MM.1S (cell line): ENCODE measurements around the gene LDLRAD4.

Experiments
- DNase-seq: peaks from one replicate; pipeline ENCODE4 v3.0.0-alpha.2; 2015
- H2AFZ ChIP-seq: fragments of 300-600 bp; sonication (generic); 2 replicates; pipeline ENCODE4 v1.6.0; 2016; ENCODE audit warnings: antibody characterized with exemption, low read length
- H3F3A ChIP-seq: fragments of 300-600 bp; sonication (generic); 2 replicates; pipeline ENCODE4 v1.6.1; 2016; ENCODE audit warnings: mild to moderate bottlenecking, antibody characterized with exemption, low read length, moderate library complexity, mixed read lengths; ENCODE audit not compliant: insufficient read depth
- H3K27ac ChIP-seq: fragments of 300-600 bp; sonication (generic); 2 replicates; pipeline ENCODE4 v1.5.1; 2016; ENCODE audit warnings: mild to moderate bottlenecking, low read length
- H3K27me3 ChIP-seq: fragments of 300-600 bp; sonication (generic); replicated peaks from 2 replicates; pipeline ENCODE4 v1.6.0; 2016; ENCODE audit warnings: low read length; ENCODE audit not compliant: insufficient read depth
- H3K36me3 ChIP-seq: fragments of 300-600 bp; sonication (generic); replicated peaks from 2 replicates; pipeline ENCODE4 v1.6.1; 2016; ENCODE audit warnings: mild to moderate bottlenecking, low read length, mixed read lengths; ENCODE audit not compliant: insufficient read depth
- H3K4me1 ChIP-seq: fragments of 300-600 bp; sonication (generic); 2 replicates; pipeline ENCODE4 v1.6.1; 2016; ENCODE audit warnings: low read length, mixed read lengths
- H3K4me2 ChIP-seq: fragments of 300-600 bp; sonication (generic); 2 replicates; pipeline ENCODE4 v1.6.0; 2016; ENCODE audit warnings: low read depth, low read length
- H3K4me3 ChIP-seq: fragments of 300-600 bp; sonication (generic); 2 replicates; pipeline ENCODE4 v1.5.1; 2016; ENCODE audit warnings: low read length, mixed read lengths
- H3K79me2 ChIP-seq: fragments of 300-600 bp; sonication (generic); 2 replicates; pipeline ENCODE4 v1.6.1; 2016; ENCODE audit warnings: mixed run types, low read length, mixed read lengths
- H3K9ac ChIP-seq: fragments of 300-600 bp; sonication (generic); 2 replicates; pipeline ENCODE4 v1.6.1; 2016; ENCODE audit warnings: low read length, mixed read lengths
- H3K9me2 ChIP-seq: fragments of 300-600 bp; sonication (generic); replicated peaks from 2 replicates; pipeline ENCODE4 v1.6.1; 2016; ENCODE audit warnings: mild to moderate bottlenecking, low read length, mixed read lengths; ENCODE audit not compliant: insufficient read depth
- H3K9me3 ChIP-seq: fragments of 300-600 bp; sonication (generic); replicated peaks from 2 replicates; pipeline ENCODE4 v1.6.1; 2016; ENCODE audit warnings: mild to moderate bottlenecking, low read length, mixed read lengths; ENCODE audit not compliant: insufficient read depth
- H4K20me1 ChIP-seq: fragments of 300-600 bp; sonication (generic); 2 replicates; pipeline ENCODE4 v1.6.1; 2016; ENCODE audit warnings: mild to moderate bottlenecking, low read length, moderate library complexity, mixed read lengths; ENCODE audit not compliant: insufficient read depth
- EZH2 ChIP-seq: fragments of 300-600 bp; sonication (generic); optimal IDR thresholded peaks from 2 replicates; pipeline ENCODE3; 2017; ENCODE audit warnings: low read depth, mild to moderate bottlenecking, antibody characterized with exemption, low read length, mixed read lengths
- EZH2phosphoT487 ChIP-seq: fragments of 300-600 bp; sonication (generic); IDR thresholded peaks from 2 replicates; pipeline ENCODE4 v1.6.1; 2018; ENCODE audit warnings: antibody characterized with exemption, low read length
- TF ChIP-seq, protein P1 (sequence below): fragments of 300-600 bp; sonication (generic); IDR thresholded peaks from 2 replicates; pipeline ENCODE4 v1.5.1; 2016; ENCODE audit warnings: antibody characterized with exemption, low read length, mixed read lengths

The LDLRAD4 gene

GRCh38 chr18:13450289-13451212, 232.0 kb downstream of the LDLRAD4 start:
- H3K27ac ChIP-seq, result peak overlapping the region; percentile 15; the same call in 1 of the 2 replicates
- H3K4me1 ChIP-seq, result no peaks in the 10 kb centered on the region
- H3K4me3 ChIP-seq, result no peak overlapping the region
- no peaks in the 10 kb centered on the region for H3K79me2 ChIP-seq
- H3K36me3 ChIP-seq, result no peaks in the 10 kb centered on the region
- H3K4me2 ChIP-seq, result no peak overlapping the region; the same call in 1 of the 2 replicates
- no peak overlapping the region for H2AFZ ChIP-seq
- no peak overlapping the region for H3K9ac ChIP-seq
- peak; percentile 13 for DNase-seq
- H3F3A ChIP-seq, result no peaks in the 10 kb centered on the region
- H3K27me3 ChIP-seq, result no peaks in the 10 kb centered on the region
- no peaks in the 10 kb centered on the region for H4K20me1 ChIP-seq
- H3K9me3 ChIP-seq, result no peaks in the 10 kb centered on the region
- no peaks in the 10 kb centered on the region for H3K9me2 ChIP-seq
- TF ChIP-seq EZH2, result no peak
- TF ChIP-seq, protein P1, sequence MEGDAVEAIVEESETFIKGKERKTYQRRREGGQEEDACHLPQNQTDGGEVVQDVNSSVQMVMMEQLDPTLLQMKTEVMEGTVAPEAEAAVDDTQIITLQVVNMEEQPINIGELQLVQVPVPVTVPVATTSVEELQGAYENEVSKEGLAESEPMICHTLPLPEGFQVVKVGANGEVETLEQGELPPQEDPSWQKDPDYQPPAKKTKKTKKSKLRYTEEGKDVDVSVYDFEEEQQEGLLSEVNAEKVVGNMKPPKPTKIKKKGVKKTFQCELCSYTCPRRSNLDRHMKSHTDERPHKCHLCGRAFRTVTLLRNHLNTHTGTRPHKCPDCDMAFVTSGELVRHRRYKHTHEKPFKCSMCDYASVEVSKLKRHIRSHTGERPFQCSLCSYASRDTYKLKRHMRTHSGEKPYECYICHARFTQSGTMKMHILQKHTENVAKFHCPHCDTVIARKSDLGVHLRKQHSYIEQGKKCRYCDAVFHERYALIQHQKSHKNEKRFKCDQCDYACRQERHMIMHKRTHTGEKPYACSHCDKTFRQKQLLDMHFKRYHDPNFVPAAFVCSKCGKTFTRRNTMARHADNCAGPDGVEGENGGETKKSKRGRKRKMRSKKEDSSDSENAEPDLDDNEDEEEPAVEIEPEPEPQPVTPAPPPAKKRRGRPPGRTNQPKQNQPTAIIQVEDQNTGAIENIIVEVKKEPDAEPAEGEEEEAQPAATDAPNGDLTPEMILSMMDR, result no peak
- no peak for TF ChIP-seq EZH2phosphoT487

DNA sequence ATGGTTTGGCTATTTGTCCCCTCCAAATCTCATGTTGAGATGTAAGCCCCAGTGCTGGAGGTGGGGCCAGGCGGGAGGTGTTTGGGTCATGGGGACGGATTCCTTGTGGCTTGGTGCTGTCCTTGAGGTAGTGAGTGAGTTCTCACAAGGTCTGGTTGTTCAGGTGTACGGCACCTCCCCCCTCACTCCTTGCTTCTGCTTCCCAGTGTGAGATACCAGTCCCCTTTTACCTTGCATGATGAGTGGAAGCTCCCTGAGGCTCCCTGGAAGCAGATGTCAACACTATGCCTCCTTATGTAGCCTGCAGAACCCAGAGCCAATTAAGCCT, 232.6 kb downstream of the LDLRAD4 start:
- Histone ChIP-seq H3K9me2 (no peaks in the 10 kb centered on the region), H3K9me3 (no peaks in the 10 kb centered on the region), H3K9ac (no peak overlapping the region), H3K4me3 (no peak overlapping the region), H3K27ac (peak overlapping the region; percentile 15; the same call in 1 of the 2 replicates), H3F3A (no peaks in the 10 kb centered on the region), H3K79me2 (no peaks in the 10 kb centered on the region), H3K4me1 (no peaks in the 10 kb centered on the region), H3K36me3 (no peaks in the 10 kb centered on the region), H3K4me2 (no peak overlapping the region), H3K27me3 (no peaks in the 10 kb centered on the region), H2AFZ (no peak overlapping the region), H4K20me1 (no peaks in the 10 kb centered on the region)
- TF ChIP-seq, protein P1, result no peak
- TF ChIP-seq EZH2 (no peak), EZH2phosphoT487 (no peak)
- no peak for DNase-seq

DNA sequence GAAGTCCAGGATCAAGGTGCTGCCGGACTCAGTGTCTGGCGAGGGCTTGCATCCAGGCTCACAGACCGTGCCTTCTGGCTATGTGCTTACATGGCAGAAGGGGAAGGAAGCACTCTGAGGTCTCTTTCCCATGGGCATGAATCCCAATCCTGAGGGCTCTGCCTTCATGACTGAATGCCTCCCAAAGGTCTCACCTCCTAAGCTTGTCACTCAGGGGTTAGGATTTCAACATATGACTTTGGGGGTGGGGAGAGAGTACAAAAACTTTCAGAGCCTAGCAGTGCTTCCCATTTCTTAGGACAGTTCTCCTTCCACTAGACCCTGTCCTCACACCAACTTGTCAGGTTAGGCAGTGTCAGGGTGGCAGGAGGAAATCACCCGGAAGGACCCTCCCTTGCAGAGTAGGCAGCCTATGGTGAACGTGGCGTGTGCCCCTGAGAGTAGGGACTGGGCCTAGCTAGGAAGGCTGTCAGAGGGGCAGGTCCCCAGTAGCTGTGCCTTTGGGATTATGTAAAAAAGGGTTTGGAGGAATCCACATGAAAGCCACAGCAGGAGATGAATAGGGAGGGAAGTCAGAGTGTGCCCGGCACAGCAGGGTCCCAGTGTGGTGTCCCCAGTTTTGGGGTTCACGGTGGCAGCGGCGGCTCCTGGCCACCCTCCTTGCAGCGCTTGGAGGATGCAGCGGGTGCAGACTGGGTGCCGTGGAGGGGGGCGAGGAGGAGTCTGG, 233.3 kb downstream of the LDLRAD4 start:
- Histone ChIP-seq H3K27ac (no peak overlapping the region), H3K9ac (no peak overlapping the region), H4K20me1 (no peaks in the 10 kb centered on the region), H3K36me3 (no peaks in the 10 kb centered on the region), H3F3A (no peaks in the 10 kb centered on the region), H3K4me3 (no peak overlapping the region), H3K9me3 (no peaks in the 10 kb centered on the region), H3K4me2 (no peak overlapping the region), H2AFZ (no peak overlapping the region), H3K4me1 (no peaks in the 10 kb centered on the region), H3K27me3 (no peaks in the 10 kb centered on the region), H3K9me2 (no peaks in the 10 kb centered on the region), H3K79me2 (no peaks in the 10 kb centered on the region)
- TF ChIP-seq EZH2 (no peak), EZH2phosphoT487 (no peak)
- TF ChIP-seq, protein P1, result no peak
- no peak for DNase-seq
